Fibroblast of skin of scalp (primary cell): ENCODE results near the gene VDR.

Experiments
- DNase-seq: peaks from one replicate; pipeline ENCODE4 v3.0.0-alpha.2; 2013

Gene VDR

GRCh38 chr12:47868552-47869031 lies 36.2 kb downstream of the VDR start:
- DNase-seq, result no peak

GRCh38 chr12:47868041-47868440 lies 36.8 kb downstream of the VDR start:
- DNase-seq, result peak; percentile 47

- peak; percentile 89 for DNase-seq
Observed at GRCh38 chr12:47867495-47867941, 37.3 kb downstream of the VDR start.

GRCh38 chr12:47864646-47865235 lies 40.1 kb downstream of the VDR start:
- no peak for DNase-seq

- no peak for DNase-seq
Observed at GRCh38 chr12:47863985-47864384, 40.8 kb downstream of the VDR start.

GRCh38 chr12:47863467-47863866 lies 41.3 kb downstream of the VDR start:
- DNase-seq, result no peak

GRCh38 chr12:47862881-47863280 lies 41.9 kb downstream of the VDR start:
- no peak for DNase-seq

- DNase-seq, result no peak
Observed at GRCh38 chr12:47862167-47862750, 42.5 kb downstream of the VDR start.

- no peak for DNase-seq
Observed at GRCh38 chr12:47860873-47861272, 43.9 kb downstream of the VDR start.

- DNase-seq, result no peak
Observed at GRCh38 chr12:47860279-47860841, 44.4 kb downstream of the VDR start.

- DNase-seq, result no peak
Observed at GRCh38 chr12:47858511-47859266, 46.1 kb downstream of the VDR start.

GRCh38 chr12:47856721-47857575 lies 47.8 kb downstream of the VDR start:
- DNase-seq, result no peak

- no peak for DNase-seq
Observed at GRCh38 chr12:47856094-47856493, 48.7 kb downstream of the VDR start.

GRCh38 chr12:47855502-47855901 lies 49.3 kb downstream of the VDR start:
- no peak for DNase-seq

GRCh38 chr12:47854531-47854930 lies 50.3 kb downstream of the VDR start:
- DNase-seq, result no peak

- no peak for DNase-seq
Observed at GRCh38 chr12:47852096-47852571, 52.7 kb downstream of the VDR start.

- no peak for DNase-seq
Observed at GRCh38 chr12:47851303-47851952, 53.4 kb downstream of the VDR start.

- no peak for DNase-seq
Observed at GRCh38 chr12:47850153-47851084, 54.4 kb downstream of the VDR start.

- DNase-seq, result no peak
Observed at GRCh38 chr12:47849261-47849660, 55.5 kb downstream of the VDR start.

- no peak for DNase-seq
Observed at GRCh38 chr12:47848853-47849252, 55.9 kb downstream of the VDR start.
